Glomerular visceral epithelial cell (primary cell): Measurements from ENCODE around the gene HABP2.

Experiments used
- DNase-seq: peaks from one replicate; pipeline ENCODE4 v3.0.0-alpha.2; 2016; ENCODE audit errors: extremely low spot score

The HABP2 gene

DNA sequence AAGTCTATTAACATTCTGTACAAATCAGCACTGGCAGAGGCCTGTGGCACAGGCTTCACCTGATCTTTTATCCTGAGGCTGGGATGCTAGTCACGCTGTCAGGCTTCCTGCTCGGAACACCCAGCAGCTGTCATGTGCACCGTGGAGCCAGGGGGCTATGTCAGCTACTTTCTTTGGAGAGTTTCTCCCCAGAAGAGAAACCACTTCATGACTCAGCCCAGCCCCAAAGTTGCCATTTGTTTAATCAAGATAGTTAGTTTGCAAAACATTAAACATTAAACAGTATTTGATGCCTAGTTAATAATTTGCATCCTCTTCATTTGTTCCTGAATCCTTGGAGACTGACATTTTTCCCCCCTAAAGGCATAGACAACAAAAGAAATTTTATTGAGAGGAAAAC, at the start of gene HABP2:
HABP2 (plus strand) TSS at position 353 of the 400 bp plus-strand sequence. CDS start 69 bp downstream, outside the sequence.
- DNase-seq: peak; percentile 44

DNA sequence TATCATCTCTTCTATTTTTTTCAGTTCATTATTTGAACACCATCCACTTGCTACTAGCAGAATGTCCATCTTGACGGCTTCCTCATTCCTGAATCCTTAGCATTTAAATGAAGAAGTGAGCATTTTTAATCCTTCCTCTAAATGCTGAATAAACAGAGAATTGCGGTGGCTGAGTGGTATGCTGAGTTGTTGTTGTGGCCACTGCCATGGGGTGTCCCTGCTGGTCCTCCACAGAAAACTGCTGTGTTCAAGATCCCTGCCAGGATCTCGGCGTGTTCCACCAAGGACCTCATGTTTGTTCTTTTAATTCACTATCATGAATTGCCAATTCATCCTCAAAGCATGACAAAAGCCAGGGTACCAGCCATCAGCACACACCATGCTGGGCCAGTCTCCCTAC, 48.9 kb upstream of the HABP2 start:
- DNase-seq: no peak

DNA sequence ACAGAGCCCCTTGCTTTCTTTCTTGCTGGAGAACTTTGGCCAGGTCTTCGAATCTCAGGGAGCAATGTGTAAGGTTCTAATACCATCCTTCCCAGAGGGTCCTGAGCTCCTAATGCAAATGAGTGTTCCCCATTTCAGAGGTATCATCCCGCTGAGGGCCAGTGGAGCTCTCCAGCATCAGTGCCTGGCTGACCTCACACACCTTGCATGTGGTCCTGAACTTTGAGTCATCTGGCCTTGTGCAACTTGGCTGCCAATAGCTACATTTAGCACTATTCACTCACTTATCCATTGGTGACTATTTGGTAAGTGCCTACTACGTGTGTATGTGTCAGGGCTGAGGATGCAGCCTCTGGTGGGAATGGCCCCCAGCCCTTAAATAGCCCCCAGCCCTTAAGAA, 48.4 kb upstream of the HABP2 start:
- no peak for DNase-seq

DNA sequence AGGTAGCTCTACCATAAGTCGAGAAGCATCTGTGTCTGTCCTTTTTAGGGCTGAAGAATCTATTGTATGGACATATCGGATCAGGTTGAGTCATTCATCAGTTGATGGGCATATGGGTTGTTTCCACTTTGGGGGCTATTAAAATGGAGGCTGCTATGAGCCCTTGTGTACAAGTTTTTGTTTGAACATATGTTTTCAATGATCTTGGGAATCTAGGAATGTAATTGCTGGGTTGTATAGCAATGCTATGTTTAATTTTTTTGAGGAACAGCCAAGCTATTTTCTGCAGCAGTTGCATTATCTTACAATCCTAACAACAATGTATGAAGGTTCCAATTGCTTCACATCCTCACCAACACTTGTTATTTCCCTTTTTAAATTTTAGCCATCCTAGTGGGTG, 46.4 kb upstream of the HABP2 start:
- DNase-seq: no peak

DNA sequence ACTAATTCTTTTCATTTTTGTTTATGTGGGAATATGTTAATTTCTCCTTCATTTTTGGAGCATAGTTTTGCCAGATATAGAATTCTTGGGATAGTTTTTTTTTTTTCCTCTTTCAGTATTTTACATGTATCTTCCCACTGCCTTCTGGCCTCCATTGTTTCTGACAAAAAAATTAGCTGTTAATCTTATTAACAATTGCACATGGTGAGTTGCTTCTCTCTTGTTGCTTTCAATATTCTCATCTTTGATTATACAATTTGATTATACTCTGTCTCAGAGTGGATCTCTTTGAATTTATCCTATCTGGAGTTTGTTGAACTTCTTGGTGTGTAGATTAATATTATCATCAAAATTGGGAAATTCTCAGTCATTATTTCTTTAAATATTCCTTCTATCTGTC, 41.4 kb upstream of the HABP2 start:
- no peak for DNase-seq

DNA sequence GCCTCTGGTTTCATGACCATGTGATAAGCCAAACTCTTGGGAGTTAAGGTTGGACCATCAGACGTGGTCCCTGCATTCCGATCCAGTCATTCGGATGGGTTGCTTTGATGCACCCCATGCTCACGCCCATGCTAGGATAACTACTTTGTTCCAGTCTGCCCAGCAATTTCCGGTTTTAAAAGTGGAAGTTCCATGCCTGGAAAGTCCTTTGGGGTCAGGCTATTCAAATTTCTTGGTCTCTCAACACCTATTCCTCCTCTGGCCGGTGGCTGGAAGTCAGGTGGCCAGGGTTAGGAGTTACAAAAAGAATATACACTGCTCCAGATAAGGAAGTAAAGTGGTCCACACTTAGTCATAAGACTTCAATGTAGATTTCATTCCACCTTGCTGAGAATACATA, 37.7 kb upstream of the HABP2 start:
- no peak for DNase-seq

DNA sequence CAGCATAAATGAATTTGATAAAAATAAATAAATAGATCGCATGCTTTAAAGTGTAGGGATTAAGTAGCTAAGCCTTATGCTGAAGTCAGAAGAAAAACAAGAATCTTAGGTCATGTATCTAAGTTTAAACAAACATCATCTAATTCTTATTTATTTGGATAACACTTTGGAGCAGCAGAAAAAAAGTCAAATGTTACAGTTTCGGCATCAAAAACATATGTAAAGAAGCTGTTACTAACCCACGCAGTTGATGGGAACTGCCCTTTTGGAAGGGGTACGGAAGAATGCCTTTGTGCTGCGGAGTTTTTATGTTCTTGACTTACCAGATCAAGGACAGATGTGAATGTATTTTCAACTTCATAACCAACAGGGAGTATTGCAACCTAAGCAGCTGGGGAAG, 37.3 kb upstream of the HABP2 start:
- no peak for DNase-seq

DNA sequence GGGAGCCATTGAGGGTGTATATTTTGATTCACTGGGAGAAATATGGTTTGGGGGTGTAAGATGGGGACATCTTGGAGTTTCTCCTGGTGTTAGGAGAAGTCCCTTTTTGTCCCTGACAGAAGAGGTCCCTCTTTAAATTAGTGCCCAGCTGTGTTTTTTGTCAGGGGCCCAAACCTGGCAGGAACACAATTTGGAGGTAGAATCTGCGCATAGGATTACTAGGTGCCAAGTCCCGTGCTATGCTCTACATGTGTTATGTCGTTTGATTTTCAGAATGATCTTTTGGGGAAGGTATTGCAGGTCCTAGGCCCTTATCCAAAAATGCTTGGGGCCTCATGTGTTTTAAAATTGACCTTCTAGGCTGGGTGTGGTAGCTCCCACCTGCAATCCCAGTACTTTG, 36.8 kb upstream of the HABP2 start:
- no peak for DNase-seq

DNA sequence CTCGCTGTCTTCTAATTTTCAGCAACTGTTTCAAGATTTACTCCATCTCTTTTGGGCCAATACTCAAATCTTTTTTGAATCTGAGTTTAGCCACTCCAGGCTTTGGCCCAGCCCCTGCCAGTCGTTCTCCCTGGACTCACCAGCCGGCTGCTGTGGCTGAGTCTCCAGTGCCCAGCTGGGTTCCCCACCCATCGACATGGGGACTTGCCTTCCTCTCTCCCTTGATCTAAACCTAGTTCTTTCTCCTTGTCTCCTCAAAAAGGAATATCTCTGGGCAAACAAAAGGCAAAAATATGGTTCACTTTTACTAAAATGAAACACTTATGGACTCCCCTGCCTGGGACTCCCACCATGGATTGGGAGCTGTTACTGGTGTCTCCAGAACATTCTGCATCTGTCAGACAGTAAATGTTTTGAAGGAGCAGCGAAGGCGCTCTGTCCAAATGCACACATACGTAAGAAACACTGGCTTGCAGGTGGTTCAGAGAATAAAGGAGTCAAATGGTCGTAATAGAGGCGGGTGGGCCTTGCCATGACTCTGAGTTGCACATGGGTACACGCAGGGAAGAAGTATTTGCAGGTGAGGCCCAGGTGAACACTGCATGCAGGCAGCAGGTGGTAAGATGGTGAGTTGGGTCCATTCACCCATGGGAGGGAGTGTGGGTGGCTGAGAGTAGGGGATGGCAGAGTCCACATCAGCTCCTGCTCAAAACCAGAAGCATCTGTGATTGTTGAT, 35.5 kb upstream of the HABP2 start:
- no peak for DNase-seq

DNA sequence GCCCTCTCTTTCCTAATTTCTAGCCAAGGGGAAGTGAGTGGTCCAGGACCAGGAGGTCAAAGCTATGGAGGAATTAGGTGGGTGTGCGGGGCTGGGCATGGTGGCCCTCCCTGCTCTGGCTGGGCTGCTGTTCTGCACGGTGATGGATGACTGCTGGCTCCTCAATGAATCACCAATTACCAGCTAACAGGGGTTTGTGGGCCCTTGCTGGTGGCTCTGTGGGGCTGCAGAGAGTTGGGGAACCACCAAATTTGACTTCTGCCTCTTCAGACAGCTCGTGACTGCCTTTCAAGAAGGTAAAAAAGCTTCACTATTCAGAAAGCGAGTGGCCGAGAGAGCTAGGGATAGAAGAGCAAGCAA, 35.0 kb upstream of the HABP2 start:
- no peak for DNase-seq

DNA sequence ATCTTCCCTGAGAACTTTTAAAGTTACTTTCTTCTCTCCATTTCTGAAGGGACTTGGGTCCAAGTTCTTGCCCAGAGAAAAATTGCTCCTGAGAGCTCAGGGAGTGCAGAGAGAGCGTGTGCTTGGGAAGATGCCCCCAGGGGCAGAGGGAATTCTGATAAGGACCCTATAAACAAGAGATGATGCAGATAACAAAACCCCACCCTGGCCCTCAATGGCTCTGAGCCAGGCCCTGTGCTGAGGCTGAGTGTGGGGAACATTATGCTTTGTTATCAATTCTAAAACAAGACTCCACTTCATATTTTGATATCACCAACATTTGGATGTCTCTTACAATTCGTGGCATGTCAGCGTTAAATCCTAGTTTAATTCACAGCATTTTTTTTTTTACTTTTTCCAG, 34.4 kb upstream of the HABP2 start:
- no peak for DNase-seq

DNA sequence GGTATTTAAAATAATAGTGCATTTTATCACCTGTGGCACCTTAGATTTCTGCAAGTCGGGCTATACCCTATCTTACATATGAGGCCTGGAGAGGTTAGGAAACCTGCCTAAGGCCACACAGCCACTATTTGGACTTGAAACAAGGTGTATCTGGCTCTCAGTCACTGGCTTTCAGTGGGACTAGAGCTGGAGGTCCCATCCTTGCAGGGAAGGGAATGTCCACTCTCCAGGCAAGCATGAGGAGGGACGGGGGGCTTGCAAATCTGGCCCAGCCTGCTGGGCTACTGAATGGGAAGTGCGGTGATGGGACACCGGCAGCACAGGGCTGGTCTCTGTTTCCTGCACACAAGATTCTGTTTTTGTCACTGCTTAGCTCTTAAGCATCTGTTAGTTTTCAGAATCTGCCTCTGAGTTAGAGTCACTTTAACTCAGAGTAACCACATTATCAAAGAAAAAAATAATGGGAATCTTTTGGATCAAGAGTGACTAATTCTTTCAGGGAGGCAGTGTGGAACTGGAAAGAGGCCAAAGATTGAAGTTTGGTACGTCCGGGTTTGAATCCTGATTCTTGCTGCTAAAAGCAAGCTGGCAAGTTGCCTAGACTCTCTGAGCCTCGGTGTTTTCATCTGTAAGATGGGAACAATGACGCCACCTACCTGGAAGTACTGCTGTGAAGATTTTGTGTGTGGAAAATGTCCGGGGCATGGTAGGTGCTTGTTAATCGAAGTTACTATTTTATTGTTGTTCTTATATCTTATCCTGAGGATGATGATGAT, 33.8 kb upstream of the HABP2 start:
- no peak for DNase-seq

DNA sequence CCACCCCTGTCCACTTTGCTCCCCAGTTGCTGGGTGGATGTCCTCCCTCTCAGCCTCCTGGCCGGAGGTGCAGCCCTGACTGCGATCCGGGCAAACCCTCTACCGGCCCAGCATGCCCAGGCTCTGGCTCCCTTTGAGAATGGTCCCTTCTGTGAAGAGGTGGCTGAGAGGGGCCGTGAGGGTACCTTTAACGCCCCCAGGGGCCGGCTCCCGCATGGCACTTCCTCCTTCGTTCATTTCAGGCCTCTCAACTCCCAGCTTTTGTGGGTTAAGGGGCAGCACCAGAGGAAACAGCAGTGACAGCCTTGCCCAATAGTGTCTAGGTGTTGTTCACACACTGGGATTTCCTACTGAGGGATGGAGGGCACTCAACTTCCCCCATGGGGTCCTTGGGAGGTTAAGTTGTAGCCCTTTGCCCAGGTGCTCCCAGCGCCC, 33.2 kb upstream of the HABP2 start:
- no peak for DNase-seq

DNA sequence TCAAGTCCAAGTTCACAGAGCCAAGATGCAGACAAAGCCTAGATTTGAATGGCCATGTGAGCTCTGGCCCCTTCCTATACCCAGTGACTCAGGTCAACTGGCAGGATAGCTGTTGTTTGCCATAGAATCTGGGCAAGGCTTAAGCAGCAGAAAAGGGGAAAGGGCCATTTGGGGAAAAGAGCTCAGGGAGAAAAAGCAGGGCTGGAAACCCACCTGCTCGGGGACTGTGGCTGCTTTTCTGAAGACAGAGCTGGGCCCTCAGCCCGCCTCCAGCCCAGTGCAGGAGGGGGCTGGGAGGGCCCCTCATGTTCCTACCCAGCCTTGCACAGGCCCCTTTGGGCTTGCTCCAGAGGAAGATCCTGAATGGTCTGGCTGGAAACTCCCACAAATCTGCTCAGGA, 32.6 kb upstream of the HABP2 start:
- DNase-seq: no peak

DNA sequence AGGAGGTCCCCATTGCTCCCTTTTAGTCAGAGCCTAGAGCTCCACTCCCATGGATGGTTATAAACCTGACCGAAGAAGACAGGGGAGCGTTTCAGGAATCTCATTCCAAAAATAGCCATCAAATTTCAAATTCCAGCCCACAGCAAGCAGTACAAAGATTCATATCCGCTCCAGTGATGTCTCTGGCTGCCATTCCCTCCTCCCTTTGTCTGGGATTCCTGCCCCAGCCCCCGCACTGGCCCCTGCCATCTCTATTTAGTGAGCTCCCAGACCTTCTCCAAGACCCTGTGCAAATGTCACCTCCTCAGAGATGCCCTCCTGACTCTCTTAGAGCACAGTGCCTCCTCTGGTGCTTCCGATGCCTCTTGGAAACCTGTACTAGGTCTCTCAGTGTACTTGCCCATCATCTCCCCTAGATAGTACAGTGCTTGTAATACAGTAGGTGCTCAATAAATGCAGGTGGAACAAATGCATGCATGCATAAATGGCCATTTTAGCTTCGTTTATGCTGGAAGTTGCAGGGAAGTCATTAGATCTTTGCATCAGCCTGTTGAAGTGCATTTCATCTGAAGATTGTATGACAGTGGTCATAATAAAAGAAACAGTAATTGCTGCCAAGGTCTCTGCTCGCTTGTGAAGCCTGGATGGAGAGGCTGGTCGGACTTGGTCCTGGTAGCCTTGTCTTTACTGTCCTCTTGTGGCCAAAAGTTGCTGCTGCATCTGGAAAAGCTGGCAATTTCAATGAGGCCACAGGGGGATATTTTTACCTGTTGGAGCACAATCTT, 32.0 kb upstream of the HABP2 start:
- DNase-seq: peak; percentile 59

DNA sequence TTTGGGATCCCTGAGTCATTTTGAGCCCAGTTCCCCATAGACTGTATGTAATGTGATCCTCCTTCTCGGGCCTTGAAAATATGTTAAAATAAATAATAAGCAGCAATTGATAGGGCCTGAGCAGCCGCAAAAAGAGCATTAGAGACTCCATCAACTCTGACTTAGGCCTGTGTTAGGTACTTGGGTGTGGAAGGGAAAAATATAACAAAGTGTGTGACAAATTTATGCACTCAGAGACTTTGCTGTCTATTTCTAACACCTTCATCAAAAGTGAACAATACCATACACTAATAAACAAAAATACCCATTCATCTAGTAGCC, 31.4 kb upstream of the HABP2 start:
- no peak for DNase-seq

DNA sequence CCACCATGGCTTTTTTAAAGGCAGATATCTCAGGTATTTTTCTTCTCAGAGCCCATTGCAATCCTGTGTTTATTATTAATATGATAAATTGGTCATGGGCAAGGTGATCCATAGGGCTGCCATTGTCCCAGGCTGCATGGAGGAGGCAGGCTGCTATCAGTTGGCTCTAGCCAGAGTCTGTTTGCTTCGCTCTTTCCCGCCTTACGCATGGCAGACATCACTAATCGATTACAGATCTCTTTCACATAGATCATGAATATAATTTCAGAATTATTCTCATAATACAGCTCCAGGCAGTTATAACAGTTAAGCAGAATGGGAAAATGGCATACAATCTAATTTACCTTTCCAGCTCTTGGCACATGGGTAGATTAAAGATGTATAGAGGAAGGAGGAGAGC, 30.4 kb upstream of the HABP2 start:
- no peak for DNase-seq

DNA sequence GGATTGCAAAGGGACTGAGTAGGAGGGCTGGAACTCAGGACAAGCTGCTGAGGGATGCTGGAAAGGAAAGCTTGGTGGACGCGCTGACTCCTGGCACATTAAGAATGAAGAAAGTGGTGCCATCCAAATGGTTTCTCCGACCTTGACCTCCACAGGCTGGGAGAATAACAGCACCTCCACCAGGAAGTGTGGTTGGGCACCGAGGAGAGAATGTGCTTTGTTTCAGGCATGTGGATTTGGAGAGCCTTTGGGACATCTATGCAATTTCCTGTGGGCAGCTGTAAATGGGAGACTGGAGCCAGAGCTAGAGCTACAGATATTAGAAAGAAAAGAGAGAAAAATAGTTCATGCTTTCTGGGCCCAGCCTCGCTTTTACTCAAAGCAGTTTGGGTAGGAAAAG, 29.8 kb upstream of the HABP2 start:
- DNase-seq: no peak

DNA sequence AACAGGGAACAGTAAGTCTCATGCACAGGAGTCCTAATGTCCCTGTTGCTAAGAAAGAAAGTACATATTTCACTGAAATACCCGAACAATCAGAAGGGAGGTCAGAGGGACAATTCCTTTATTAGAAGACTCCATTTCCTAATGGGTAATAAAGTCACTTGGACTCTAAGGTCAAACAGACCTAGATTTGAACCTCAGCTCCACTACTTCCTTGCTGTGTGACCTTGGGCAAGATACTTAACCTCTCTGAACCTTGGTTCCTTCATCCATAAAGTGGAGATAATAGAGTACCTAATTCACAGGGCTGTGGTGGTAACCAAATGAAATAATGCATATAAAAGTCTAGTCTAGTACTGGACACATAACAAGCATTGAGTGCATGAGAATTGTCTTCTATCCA, 29.2 kb upstream of the HABP2 start:
- no peak for DNase-seq

DNA sequence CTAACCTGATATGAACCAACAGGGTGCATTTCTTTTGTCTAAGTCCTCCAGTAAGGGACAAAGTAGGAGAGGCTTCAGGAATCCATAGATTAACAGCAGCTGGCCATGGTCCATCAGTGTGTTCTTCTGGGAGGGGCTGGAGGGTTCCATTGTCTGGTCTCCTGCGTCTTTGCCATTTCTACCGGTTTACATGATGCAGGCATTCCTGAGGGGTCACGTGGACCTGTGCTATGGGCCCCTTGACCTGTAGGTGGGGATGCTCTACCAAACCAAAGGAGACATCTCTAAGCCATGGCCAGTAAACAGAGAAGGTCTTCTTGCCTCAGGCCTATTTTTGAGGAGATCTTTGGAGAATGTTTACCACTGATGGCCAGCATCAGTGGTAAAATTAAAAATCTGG, 28.7 kb upstream of the HABP2 start:
- no peak for DNase-seq

DNA sequence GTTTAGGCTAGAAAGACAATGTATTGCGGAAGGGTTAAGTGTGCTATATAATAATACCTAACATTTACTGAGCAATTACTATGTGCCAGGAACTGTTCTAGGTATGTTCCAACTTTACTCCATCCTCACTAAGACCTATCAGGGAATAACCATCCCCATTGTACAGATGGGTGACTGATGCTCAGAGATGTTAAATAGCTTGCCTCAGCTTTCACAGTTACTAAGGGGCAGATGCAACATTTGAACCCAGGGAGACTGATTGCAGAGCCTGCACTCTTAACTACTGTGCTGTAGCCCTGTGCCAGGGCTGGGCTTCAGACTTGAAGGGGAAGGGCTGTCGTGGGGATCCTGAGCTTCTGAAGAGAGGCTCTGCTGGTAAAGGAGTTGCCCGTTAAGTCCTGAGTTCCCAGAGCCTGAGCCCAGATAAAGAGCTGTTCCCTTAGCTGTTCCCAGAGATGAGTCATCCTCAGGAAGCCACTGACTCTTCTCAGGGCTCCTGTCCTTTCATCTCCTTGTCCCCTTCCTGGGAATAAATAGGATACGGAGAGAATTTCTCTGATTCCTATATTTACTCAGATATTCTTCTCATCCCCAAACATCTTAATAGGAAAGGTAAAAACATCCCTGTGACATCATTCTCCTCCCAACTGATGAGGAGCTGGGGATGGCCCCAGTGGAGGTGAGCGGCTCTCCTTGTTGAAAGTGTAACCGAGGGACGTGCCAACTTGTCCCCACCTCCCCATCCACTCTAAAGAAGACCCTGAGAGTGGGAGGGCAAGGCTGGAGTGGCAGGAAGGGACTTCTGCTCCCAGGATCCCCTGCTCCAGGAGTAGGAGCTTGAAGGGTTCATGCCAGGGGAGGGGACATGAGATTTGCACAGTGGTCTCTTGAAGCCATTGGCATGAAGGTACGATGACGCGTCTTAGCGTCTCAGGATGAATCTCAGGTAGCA, 28.0 kb upstream of the HABP2 start:
- DNase-seq: no peak

DNA sequence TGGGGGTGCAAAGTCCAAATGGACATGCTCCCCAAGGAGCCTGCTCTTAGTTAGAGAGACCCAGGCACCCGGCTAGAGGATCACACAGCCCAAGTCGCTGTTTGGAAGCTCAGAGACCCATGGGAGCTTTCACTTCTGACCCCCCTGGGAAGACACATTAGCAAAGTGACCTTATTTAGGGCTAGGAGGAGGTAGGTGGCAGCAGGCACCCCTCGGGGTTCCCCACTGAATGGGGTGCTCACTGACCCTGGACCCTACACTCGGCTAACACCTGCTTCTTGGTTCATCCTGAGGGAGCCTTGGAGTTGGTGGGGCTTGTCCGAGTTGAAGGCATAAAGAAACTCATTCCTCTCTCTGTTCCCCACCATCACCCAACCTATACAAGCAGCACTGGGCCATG, 27.1 kb upstream of the HABP2 start:
- no peak for DNase-seq
